GM18520 (cell line): ENCODE measurements around the gene ZNF555.
"Not testable (repeated sequence)": the region's sequence is repeated elsewhere in the genome, so short reads cannot be mapped to it uniquely, and the experiment has no call there.

ENCODE experiments used
- ATAC-seq: cut with Tn5 transposase; IDR thresholded peaks from one replicate; pipeline ENCODE4 v1.9.1; 2021; ENCODE audit not compliant: unreplicated experiment

The ZNF555 gene

DNA sequence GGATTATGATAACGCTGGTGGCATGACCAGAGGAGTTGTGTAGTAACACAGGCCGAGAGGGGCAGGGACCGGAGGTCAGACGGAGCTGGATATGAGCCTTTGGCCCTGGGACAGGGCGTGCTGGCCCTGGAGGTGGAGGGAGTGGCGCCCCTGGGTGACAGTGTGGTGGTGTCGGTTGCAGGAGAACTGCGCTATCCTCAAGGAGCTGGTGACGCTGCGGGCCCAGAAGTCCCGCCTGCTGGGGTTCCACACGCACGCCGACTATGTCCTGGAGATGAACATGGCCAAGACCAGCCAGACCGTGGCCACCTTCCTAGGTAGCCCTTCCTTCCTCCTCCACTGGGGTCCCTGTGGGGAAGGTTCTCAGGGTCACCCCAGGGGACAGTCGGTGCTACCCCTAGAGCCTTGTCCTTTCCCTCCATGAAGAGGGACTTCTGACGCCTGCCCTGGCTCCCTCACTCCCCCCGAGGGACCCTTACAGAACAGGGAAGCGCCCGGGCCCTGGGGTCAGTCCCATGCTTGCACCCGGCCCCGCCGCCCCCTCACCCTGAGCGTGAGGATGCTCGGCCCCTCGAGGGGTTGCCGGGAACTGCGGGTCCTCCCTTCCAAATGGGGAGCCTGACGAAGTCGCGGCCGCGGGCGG is 34.4 kb upstream of the ZNF555 start:
- ATAC-seq, result no peak

DNA sequence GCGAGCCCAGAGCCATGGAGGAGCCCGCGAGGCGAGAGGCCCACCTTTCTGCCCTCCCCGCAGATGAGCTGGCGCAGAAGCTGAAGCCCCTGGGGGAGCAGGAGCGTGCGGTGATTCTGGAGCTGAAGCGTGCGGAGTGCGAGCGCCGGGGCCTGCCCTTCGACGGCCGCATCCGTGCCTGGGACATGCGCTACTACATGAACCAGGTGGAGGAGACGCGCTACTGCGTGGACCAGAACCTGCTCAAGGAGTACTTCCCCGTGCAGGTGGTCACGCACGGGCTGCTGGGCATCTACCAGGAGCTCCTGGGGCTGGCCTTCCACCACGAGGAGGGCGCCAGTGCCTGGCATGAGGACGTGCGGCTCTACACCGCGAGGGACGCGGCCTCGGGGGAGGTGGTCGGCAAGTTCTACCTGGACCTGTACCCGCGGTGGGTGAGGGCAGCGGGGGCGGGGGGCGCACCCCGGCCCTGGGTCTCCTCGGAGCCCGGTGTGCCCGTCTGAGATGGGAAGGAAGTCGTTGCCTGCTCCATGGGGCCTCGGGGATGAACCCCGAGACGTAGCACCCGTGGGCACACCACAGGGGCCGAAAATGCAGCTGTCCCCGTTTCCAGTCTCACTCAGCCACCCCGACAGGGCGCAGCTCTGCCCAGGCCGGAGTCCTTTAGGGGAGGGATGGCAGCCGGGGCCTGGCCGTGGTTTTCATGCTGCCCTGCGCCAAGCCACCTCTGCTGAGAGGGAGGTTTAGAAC is 33.7 kb upstream of the ZNF555 start:
- ATAC-seq, result no peak

DNA sequence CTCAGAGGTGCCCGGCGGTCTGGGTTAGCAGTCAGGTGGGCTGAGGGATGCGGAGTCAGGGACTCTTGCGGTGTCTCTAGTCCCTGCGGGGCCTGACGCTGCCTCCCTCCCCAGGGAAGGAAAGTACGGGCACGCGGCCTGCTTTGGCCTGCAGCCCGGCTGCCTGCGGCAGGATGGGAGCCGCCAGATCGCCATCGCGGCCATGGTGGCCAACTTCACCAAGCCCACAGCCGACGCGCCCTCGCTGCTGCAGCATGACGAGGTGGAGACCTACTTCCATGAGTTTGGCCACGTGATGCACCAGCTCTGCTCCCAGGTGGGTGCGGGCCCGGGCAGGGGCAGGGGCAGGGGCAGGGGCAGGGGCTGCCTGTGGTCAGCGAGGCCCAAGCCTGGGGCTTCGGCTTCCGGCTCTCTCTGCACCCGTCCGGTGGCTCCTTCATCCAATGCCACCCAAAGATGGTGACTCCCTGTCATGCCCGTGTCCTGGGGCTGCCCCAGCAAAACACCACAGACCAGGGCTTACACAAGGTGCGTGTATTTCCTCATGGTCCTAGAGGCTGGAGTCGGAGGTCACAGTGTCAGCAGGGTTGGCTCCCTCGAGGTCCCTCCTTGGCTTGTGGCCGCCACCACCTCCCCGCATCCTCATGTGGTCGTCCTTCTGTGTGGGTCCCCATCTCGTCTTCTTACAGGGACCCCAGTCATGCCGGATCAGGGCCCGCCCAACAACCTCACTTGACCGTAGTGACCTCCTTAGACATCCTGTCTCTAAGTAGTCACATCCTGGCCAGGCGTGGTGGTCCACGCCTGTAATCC is 32.9 kb upstream of the ZNF555 start:
- ATAC-seq, result no peak

DNA sequence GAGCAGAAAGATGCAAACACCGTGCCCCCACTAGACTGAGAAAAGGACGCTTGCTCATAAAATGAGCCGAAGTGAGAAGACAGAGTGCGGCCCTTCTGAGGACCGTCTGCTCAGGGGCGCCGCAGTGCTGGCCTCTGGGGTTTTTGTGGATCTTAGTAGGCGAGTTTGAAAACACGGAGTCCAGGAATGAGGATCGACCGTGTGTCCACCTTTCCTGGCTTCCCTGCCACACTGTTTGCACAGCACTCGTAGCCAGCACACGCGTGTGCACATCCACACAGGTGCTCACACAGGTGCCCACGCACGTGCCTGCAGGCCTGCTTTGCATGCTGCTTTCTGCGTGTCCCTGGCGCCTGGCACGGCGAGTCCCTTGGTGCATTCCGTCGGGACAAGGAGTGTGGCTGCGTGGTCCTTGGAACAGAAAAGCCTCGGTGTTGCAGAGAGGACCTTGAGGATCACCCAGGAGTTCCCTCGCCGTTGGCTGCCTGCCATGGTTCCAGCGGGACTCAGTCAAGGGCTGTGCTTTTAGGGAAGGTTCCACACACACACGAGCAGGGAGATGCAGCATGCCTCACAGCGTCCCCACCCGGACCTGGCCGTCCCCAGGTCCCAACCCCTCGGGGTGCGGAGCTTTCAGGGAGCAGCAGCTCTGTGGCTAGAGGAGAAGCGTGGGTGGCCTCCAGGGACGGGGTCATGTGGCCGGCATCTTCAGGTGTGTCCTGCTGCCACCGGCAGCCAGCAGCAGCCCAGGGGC is 31.7 kb upstream of the ZNF555 start:
- no peak for ATAC-seq

DNA sequence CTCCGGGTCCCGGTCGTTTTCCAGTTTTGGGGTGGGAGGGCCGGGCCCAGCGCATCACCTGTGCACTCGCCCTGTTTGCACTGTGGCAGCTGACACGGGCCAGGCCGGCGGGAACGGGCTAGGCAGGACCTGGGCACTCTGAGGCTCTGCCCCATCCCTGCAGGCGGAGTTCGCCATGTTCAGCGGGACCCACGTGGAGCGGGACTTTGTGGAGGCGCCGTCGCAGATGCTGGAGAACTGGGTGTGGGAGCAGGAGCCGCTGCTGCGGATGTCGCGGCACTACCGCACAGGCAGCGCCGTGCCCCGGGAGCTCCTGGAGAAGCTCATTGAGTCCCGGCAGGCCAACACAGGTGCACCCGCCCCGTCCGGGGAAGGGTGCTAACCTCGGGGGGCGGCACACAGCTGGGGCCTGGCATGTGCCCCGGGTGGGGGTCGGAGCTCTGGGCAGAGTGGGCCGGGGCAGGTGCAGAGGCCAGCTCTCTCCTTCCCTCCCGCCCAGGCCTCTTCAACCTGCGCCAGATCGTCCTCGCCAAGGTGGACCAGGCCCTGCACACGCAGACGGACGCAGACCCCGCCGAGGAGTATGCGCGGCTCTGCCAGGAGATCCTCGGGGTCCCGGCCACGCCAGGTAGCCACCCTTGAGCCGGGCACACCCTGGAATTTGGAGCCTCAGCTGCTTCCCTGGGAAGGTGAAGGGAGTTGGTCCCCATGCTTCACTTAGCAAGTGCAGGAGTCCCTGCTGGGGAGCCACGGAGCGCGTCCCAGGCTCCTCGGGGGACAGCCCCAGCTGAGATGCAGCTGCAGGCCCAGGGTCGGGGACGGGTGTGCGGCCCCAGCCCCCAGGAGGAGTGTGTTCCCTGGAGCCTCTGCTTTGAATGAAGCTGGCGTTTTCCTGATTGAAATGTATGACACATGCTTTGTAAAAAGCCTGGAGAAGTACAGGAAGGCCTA is 30.9 kb upstream of the ZNF555 start:
- no peak for ATAC-seq

DNA sequence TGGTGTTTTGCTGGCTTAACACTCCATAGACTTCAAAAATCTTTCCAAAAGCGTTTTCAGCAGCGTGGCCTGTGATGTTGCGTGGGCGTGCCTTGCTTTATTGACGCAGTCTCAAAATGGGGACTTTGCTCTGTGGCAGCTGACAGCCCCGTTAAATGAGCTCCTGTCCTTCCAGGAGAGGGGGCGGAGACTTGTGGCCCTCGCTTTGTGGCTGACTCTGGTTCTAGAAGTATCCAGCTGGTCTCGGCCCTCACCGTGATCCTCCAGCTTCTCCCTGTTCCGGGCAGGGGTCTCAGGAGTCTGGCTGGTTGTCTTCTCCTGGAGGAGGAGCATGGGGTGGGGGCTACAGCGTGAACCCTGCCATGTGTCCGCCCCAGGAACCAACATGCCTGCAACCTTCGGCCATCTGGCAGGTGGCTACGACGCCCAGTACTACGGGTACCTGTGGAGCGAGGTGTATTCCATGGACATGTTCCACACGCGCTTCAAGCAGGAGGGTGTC is 30.0 kb upstream of the ZNF555 start:
- ATAC-seq, result no peak

DNA sequence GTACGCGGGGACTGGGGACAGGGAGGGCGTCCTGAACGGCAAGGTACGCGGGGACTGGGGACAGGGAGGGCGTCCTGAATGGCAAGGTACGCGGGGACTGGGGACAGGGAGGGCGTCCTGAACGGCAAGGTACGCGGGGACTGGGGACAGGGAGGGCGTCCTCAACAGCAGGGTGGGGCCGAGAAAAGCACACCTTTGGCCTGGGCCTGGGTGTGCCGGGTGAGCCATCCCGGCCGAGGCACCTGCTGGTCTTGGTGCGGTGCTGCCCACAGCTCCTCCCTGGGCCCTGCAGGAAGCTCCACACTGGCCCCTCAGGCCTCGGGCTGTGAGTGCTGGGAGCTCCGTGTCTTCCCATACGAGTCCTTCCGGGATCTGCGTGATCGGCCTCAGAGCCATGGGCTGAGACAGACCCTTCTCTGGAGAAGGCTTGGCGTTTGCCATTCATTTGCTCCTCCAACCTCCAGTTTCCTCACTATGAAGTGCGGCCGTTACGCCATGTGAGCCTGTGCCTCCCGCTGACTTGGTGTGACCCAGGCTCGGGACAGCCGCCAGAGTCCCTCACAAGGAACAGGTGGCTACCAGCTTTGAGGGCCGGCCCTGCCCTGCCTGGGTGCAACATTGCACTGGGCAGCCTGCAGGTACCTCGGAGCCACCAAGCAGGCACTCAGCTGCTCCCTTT is 29.4 kb upstream of the ZNF555 start:
- no peak for ATAC-seq

DNA sequence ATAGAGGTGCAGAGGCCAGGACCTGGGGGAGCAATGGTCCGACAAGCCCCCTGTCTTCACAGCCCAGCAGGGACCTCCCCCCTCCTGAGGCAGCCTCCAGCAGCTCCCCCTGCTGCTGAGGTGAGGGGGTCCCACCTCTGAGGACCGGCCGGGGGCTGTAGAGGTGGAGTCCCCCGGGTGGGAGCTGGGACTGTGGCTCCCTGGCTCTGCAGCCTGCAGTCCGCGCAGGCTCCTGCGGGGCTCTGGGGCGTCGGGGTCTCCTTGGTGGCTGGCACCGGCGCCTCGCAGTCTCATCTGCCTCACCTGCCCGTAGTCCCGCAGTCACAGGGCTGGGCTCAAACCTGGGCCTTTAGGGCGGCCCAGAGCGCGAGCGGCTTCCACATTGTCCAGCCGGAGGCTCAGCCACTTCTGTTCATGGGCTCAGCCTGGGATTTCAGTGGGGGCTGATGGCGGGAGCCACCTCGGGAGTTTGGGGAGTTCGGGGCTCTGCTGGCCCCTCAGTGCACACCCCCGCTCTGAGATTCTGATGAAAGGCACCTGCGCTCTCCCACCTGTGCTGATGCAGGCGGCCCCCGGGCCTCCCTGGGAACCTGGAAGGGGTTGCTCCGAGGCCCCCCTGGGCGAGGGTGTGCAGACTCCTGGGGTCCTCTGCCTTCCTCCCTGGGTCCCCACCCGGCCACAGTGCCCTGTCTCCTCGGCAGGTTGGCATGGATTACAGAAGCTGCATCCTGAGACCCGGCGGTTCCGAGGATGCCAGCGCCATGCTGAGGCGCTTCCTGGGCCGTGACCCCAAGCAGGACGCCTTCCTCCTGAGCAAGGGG is 28.7 kb upstream of the ZNF555 start:
- ATAC-seq, result no peak

DNA sequence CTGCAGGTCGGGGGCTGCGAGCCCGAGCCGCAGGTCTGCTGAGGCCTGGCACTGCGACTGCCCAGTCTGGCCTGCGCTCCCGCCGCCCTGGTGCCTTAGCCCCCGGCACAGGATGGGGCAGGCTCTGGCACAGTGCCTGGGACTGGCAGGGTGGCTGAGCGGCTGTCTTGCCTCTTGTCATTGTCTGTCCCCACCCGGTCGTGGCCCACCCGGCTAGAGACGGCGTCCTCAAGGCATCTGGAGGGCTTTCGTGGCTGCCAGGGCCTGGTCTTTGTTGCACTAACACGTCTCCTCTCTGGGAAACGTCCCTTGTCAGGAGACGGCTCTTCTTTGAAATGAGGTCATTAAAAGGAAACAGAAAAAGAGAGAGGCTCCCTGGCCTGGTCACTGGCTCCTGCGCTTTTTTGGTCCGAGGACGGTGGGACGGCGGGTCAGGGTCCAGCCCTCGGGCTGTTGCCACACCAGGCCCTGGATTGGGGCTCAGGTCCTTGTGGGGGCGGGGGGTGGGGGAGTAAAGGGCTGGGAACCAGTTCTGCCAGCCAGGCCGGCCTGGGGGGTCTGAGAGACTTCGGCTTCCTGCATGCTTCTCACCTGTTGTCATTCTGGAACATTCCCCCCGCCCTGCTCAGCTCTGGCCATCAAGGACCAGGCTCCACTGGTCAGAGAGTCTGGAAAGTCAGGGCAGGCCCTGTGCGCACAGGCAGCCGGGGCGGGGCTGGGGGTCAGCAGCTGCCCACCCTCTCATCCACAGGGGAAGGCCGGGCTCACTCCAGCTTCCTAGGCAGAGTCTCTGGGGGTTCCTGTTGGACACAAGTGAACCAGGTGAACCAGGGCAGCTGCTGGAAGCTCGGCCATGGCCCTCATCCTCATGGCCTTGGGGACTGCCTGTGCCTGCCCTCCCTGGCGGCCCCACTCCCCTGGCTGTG is 27.8 kb upstream of the ZNF555 start:
- ATAC-seq, result no peak

DNA sequence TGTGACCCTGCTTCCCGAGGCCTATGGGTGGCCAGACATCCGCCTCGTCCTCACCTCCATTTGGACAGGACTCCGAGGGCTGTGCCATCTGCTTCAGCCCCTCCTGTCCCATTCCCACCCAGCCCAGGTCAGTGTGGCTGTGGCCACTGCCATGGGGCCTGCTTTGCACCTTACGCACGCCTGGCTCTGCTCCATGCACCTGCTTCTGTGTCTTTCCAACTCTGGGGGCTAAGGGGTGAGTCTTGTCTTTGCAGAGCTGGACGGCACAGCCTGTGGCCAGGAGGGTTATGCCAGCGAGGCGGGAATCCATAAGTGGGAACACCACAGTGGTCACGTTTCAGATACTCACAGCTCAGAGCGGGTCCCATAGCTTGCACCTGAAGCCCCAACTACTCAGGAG is 26.8 kb upstream of the ZNF555 start:
- no peak for ATAC-seq

DNA sequence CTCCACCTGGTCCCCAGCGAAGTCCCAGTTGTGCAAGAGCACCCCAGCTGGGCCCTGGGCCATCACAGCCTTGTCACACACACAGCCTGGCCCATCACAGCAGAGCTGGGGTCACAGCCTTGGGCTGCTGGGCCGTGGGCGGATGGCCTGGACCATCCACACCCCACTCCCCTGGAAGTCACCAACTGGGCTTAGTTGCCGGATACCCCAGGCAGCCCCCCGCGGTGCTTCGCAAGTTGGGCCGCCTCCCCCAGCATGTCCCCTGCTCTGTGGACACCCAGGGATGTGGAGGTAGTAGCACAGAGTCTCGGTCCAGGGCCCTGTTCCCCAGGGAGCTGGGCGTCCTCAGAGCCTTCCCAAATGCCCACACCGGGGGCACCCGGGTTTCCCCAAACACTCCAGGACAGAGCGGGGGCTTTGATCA is 26.1 kb upstream of the ZNF555 start:
- ATAC-seq, result no peak

DNA sequence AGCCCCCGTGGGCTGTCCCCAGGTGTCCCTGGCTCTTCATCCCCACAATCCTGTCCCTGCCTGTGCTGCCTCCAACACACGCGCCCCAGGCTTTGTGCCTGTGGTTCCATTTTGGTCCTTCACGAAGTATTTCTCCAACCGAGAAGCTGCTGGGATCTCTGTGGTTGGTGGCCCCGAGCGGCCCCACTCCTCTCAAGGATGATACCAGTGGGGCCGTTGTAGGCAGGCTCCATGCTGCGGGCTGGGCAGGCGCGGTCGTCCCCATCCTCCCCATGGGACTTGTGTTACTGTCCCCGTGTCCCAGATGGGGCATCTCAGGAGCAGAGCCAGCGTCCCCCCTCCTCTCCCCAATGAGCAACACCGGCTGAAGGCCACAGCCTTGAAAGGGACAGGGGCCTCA is 25.4 kb upstream of the ZNF555 start:
- no peak for ATAC-seq

DNA sequence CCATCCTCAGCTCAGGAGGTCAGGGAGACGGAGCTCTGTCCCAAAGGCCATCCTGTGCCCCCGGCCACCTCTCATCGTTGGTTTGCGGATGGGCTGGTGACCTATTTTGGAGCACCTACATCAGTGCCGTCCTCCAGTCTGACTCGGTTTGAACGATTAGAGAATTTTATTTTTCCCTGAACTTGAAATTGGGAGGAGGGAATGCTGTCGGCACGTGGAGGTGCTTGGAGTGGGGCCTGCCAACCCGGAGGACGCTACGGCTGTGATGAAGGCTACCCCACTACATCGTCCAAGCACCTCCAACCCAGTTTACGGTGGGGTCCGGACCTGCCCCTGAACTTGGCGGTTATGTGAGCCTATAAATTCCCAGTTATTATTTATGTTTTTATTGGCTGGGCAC is 24.6 kb upstream of the ZNF555 start:
- ATAC-seq, result no peak

DNA sequence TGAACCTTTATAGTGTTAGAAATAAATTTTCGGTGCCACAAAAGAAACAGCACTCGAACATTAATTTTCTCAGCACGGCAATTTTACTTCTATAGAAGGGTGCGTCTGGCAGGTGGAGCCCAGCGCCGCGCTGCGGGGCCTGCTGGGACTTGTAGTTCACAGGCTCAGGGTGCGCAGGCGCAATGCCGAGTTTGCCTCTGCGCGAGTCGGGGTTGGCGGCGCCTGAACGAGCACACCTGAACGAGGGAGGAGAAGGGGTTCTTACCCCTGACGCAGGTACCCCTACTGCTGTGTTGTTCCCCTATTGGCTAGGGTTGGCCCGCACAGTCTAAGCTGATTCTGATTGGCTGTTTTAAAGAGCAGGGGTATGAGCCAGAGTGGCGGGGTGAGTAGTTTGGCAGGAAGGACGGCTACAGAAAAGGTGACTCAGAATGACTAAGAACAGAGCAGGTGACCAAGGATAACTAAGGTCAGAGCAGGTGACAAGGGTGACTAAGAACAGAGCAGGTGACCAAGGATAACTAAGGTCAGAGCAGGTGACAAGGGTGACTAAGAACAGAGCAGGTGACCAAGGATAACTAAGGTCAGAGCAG is 23.9 kb upstream of the ZNF555 start:
- not testable (repeated sequence) for ATAC-seq

DNA sequence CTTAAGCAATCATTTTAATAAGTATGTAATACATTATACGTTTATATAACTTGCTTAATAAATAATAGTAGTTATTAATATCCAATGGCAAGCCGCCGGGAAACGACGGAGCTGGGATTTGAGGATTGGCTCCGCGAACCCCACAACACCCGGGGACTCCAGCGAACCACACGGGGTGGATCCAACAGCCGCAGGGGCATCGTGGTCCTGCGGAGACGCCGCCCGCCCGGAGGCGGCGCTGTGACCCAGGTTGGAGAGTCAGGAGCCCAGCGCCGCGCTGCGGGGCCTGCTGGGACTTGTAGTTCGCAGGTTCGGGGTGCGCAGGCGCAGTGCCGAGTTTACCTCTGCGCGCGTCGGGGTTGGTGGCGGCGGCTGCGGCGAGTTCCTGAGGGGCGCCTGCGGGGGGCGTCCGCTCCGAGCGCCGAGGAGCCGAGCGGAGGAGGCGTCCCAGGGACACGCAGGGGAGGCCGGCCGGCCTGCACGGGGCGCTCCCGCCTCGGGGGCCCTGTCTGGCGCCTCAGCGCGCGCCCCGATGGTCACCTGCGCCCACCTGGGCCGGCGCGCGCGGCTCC is 21.6 kb upstream of the ZNF555 start, which contains the start of gene ZNF554:
Gene ZNF554, plus strand, starts transcription at position 329 of the 572 bp plus-strand sequence. Its CDS starts 204 bp downstream, at position 533.
- ATAC-seq, result peak; percentile 94

DNA sequence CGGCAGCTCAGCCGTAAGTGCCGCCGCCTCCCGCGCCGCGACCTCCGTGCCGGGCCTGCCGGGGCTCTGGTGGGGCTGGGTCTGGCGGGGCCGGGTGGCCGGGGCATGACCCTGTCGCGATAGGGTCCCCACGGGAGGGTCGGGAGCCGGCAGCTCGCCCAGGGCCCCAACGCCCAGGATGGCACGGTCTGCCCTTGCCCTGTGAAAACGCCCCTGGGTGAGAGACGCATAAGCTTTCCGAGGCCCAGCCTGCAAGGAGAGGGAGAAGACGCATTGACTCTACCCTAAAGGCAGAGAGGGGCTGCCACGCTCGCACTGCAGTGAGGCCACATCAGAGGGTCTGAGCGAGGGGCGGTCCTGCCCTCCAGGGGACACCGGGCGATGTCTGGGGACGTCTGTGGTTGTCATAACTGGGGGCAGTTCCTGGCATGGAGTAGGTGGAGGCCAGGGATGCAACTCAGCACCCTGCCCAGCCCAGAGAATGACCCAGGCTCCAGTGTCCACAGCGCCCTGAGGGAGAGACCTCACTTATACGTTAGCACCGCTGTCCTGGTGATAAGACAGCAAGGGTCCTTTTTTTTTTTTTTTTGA is 21.1 kb upstream of the ZNF555 start:
- no peak for ATAC-seq
